ENCODE results near the gene DAZAP1. TPM values are rescaled to one million over a fixed set of nuclear protein-coding genes. Genes with fewer than 3 reads are reported as not detected.

Gene DAZAP1
- total RNA-seq, 1 donor from 2014 or later: 58.0 TPM

DNA sequence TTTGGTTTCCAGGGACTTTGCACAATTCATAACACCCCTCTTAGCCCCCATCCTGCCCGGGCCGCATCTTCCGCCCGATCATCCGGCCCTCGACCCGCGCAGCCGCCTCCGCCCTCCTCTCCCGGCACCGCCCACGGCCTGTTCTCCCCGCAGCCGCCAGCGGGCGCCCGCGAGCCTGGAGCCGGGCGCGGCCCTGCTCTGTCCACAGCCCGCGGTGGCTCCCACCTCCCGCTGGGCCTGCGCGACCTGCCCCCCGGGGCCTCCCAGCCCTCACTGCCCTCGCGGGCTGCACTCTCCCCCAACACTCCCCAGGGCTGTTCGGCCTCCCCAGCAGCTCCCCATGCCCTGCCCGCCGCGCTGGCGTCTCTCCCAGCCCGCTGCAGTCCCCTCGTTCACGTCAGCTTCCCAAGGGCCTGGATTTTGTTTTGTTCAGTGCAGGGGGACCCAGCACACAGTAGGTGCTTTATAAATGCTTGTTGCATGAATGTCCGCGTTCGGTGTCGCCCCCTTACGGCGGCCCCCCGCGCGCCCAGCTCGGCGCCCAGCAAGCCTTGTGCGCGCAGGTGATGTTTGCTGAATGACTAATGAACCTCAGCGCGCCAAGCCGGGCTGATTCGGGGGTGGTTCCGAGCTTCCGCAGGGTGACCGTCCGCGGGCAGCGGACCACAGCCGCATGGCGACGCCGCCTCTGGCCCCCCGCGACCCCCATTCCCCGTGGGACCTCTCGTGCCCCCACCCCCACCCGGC, 38.0 kb downstream of the DAZAP1 start:
- peak; percentile 70 for DNase-seq

DNA sequence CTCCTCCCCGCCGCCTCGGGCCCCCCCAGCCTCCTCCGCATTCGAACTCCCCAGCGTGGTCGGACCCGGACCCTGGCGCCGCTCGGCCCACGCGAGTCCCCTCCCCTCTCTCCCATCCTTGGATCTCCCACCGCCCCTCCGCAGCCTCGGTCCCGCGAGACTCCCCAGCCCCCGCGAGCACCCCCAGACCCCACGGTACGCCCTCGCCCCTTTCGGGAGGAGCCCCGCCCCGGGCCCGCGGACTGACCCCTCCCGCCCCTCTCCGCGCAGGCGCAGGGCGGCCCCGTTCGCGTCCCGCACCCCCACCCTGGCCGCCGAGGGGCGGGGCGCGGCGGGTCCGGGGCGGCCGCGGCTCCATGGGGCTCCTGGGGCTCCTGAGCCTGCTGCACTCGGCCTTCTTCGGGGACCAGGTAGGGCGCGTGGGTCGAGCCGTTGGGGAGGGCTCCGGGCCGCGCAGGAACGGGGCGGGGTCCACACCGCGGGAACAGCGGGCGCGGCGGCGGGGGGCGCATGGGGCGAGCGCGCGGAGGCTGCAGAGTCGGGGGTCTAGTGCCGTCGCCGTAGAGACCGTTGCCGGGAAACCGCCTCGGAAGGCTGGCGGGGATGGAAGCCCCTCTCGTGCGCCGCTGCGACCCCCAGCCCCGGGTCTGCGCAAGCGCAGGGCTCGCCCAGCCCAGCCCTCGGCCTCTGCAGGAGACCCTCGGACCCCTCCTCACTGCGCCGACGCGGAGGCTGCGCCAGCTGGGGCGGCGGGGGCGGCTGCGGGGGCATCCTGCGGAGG, 38.7 kb downstream of the DAZAP1 start:
- DNase-seq: no peak

DNA sequence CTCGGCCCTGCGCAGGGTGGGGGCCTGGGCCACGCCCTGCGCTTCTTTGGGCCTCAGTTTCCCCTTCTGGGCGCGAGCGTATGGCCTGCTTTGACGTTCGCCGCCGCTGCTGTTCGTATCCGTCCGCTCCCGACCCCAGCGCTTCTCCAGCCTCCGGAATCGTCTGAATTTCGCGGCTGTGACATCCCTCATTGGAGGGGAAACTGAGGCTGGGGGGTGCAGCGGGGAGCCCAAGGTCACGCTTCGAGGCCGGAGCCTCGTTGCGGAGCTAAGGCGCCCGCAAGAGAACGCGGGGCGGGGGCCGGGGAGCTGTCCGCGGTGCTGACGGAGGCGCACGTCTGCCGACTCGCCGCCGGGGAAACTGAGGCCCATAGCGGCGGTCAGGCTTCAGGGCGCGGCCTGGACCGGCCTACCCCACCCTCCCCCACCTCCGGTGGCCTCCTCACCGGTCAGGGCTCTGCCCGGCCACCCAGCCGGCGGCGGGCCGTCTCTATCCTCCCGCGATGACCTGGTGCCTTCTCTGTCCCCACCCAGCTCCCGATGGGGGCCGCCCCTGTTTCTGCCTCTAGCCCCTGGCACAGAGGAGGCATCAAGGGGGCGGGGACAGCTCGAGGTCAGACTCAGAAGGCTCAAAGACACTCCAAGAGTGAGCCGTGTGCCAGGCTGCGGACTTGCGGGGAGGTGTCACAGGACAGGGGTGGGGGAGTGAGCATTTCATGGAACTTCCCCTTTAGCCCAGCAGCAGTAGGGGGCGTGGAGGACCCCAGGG, 39.5 kb downstream of the DAZAP1 start:
- peak; percentile 28 for DNase-seq

DNA sequence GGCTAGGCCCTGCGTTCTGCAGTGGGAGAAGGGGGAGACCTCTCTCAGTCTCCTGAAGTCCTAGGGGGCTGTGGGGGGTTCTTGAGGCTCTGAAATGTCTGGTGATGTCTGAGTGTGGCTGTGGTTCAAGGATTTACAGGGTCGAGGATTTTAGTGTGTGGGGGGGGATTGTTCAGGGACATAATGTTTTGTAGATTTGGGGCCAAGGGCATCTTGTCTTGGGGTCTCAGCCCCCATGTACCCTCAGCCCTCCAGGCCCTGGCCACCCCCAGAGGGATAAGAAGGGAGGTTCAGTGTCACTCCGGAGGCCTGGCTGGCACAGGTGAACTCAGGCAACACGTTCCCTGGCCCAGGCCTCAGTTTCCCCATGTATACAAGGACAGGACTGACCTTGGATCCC, 40.1 kb downstream of the DAZAP1 start:
- DNase-seq: no peak

DNA sequence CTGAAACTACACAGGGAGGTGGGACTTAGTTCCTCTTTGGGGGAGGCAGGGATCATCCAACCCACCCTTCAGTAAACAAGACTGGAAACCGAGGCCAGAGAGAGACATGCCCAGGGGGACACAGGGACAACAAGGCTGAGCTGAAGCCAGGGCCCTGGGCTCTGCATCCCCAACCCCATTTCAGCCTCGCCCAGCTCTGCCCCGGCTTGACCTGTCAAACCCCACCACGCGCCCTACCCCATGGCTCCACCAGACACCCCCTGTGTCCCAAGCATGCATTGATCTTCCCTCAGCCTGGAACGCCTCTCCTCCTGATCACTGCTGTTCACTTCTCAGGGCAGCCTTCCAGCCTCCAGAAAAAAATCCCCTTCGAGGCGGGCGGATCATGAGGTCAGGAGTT, 40.6 kb downstream of the DAZAP1 start:
- no peak for DNase-seq

DNA sequence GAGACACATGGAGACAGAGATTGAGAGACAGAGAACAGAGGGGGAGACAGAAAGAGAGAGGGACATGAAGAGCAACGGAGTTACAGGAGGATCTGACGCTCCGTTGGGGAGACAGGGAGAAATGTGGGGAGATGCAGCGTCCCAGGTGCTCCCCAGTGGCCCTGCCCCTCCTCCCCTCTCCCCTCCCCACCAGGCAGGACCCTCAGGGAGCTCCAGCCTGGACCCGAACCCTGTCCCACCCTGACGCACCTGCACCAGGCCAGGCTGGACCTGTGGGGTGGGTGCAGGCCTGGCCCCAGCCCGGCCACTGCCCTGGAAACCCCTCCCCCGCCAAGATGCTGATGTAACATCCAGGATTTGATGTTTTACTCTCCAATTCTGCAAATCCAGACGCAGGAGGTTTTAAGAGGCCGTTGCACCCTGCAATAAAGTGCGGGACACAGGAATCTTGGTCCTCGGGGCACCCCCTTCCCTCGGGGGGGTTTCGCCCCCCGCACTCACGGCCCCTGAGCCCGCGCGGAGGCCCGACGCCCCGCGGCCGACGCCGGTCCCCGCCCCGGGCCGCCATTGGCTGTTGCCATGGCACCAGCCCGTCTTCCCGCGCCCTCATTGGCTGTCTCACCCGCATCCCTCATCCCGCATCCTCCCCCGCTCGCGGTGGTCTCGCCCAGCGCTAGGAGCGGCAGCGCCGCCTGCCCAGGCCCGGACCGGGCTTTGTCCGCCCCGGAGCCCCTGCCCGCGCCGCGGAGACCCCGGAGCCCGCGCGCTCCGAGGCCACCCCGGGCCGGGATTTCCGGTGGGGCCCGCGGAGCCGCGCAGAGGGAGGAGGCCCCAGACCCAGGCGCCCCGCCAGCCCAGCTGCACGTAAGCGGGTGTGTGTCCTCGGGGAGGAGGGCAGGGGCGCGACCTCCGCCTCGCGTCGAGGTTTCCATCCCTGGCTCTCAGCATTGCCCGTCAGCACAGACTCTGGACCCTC, 42.4 kb downstream of the DAZAP1 start, which contains the start of gene APC2:
APC2 (plus strand) TSS at position 655 of the 976 bp plus-strand sequence. CDS start 2,881 bp downstream, outside the sequence.
- peak; percentile 27 for DNase-seq

DNA sequence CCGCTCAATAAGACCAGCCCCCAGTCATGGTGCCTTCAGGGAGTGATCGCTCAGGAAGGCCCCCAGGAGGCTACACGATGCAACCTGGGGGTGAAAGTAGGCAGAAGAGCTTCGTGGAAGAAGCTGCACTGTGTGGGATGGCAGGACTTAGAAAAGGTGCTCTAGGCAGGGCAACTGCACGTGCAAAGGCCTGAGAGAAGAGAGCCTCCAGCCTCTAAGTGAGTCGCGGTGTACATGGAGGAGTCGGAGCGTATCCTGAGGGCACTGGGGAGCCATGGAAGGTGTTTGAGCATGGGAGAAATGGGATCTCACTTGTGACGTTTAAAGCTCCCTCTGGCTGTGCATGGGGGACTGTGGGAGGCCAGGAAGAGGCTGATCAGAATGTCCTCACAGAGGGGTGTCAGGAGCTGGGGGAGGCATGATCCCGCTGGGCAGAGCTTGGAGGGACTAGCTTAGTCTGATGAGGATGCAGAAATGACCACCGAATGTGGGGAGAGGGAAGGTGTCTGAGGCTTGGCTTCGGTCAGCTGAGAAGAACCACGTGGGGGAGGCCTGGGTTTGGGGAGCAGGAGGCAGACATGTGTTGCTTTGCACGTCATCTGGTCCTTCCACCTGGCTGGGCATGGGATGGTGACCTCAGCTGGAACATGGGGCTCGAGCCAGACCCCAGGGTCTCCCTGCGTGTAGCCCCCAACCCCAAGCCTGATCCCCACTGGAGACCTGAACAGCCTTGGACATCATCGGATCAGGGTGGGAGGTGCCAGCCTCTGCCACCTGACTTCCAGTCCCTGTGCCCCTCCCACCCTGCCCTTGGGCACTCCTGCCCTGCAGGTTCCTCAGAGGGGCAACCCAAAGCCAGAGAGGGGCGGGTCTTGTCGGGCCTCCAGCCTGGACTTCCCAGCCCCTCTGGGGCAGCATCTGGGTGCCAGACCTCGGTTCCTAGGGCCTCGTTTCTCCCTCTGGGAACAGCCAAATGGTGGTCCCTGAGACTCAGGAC, 43.6 kb downstream of the DAZAP1 start:
- no peak for DNase-seq

DNA sequence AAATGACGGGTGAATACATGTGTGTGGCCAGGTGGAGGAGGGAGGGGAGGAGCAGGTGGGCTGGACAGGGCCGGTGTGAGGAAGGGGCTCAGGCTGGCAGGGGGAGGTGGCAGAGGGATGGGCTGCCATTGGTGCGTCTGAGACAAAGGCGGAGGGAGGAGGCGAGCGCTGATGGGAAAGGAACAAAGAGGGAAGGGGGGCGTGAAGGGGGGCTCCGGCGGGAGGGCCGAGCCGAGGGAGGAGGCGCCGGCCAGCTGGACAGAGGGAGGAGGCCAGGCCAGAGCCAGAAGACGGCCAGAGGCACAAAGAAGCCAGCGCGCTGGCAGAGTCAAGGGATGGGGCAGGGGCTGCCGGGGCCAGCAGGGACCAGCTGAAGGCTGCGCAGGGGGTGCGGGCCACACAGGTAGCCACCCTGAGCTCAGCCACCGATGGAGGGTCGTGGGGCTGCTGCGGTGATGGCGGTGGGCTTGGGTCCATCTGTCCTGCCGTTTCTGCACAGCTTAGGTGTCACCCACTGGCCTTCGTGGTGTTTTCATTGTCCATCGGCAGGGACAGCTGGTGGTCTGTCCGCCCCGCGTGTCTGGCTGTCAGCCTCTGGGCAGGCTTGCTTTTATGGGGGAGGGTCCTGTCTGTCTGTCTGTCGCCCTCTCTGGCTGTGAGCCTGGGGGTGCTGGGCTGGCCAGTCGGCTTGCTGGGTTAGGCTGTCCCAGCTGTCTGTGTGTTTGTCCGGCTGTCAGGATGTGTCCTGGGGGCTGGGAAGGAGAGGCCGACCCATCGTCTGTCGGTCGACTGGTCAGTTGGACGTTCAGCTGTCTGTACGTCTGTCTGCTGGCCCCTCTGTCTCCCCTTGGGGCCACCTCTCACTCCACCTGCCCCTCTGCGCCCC, 44.8 kb downstream of the DAZAP1 start:
- no peak for DNase-seq

DNA sequence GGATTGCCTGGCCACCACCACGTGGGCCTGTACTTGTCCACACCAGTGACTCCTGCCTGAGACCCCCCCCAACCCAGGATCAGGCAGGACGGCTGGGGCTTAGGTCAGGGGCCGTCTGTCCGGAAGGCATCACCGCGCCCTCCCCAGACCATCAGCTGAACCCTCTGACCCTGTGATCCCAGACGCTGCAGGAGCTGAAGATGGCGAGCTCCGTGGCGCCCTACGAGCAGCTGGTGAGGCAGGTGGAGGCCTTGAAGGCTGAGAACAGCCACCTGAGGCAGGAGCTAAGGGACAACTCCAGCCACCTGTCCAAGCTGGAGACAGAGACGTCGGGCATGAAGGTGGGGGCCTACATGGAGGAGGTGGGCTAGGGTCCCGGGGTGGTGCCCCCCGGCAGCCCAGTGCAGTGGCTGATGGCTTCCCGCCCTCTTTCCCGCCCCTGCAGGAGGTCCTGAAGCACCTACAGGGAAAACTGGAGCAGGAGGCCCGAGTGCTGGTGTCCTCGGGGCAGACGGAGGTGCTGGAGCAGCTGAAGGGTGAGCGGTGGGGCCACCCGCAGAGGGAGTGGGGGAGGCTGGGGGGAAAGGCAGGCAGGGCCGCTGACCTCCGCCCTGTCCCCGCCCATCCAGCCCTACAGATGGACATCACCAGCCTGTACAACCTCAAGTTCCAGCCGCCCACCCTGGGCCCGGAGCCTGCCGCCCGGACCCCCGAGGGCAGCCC, 45.6 kb downstream of the DAZAP1 start:
- DNase-seq: no peak

DNA sequence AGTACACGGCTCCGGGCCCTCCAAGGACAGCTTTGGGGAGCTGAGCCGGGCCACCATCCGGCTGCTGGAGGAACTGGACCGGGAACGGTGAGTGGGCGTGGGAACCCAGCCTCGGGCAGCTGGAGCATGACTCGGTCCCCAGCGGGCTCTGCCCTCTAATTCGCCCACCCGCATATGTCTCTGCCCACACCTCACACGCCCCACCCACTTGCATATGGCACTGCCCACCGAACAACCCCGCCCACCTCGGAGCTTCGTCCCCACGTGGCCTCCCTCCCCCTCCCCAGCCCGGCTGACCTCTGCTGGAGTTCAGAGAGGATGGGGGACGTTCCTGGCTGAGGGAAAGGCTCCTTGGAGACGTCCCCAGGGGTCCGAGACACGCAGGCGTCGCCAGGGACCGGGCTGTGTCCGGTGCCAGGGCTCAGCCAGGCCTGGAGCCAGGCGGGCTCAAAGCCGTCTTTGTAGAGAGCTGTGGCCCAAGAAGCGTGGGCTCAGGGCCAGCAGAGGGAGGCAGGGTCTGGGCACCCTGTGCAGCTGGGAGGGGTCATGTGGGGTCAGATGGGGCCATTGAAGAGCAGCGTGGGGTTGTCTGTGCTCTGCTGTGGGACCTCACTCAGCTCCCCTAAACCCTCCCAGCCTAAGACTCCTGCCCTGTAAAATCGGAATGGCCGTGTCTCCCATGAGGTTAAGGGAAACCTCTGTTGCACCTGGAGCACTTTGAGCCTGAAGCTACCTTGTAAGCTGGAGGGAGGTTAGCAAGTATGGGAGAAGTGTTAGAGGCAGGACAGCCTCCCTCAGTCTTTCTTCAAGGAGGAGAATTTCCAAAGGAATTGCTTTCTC, 46.4 kb downstream of the DAZAP1 start:
- peak; percentile 31 for DNase-seq

DNA sequence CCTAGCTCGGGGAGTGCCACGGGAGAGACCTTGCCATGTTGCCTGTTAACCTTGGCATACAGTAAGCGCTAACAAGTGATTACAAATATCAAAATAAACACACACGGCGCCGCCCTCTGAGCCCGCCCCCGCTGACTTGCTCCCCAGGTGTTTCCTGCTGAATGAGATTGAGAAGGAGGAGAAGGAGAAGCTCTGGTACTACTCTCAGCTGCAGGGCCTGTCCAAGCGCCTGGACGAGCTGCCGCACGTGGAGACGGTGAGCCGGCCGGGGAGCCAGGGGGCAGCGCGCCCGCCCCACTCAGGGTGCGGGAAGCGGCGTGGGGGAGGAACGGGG, 47.6 kb downstream of the DAZAP1 start:
- peak; percentile 84 for DNase-seq

DNA sequence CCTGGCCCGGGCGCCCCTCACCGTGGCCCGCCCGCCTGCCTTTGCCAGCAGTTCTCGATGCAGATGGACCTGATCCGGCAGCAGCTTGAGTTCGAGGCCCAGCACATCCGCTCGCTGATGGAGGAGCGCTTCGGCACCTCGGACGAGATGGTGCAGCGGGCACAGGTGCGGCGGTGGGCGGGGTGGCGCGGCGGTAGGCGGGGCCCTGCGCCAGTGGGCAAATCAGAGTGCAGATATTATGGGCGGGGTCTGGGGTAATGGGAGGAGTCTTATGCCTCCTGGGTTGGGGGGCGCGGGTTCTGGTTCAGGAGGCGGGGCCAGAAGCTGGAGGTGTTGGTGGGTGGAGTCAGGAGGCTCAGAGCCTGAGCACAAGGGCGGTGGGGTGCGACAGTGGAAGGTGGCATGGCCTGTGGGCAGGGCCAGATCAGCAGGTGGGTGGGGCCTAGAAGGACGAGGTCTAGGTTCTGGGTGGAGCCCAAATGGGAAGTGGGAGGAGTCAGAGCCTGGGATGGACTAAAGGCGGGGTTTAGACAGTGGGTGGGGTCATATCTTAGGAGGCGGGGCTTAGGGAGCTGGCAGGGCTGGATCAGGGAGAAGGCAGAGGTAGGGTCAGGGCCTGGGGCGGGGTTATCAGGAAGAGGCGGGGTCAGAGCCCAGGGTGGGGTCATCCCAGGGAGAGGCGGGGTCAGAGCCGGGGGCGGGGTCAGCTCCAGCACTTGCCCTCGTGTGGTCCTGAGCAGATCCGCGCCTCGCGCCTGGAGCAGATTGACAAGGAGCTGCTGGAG, 48.1 kb downstream of the DAZAP1 start:
- DNase-seq: peak; percentile 60

DNA sequence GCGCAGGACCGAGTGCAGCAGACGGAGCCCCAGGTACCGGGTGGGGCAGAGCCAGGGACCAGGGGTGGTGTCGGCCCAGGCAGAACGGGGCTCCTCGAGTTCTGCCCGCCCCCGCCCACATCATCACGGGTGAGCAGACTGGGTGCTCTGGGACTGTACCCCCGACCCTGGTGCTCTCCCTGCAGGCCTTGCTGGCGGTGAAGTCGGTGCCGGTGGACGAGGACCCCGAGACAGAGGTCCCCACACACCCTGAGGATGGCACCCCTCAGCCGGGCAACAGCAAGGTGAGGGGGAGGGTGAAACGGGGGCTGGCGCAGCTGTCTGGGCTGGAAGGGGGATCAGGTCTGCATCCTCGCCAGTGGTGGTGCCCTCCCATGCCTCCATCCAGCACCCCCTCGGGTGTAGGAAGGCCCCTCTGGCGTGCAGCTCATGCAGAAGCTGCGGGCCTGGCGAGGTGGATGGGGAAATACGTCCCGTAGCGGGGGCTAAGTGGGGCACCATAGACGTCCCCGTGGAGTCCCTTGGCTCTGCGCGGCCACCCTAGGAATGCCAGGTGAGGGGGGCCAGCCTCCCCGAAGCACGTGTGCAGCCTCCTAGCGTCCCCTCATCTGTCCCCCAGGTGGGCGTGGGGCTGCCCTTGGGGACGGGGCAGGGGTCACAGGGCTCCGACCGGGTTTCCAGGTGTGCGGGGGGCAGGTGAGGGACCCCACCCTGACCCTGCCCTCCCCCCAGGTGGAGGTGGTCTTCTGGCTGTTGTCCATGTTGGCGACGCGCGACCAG, 48.9 kb downstream of the DAZAP1 start:
- DNase-seq: no peak

DNA sequence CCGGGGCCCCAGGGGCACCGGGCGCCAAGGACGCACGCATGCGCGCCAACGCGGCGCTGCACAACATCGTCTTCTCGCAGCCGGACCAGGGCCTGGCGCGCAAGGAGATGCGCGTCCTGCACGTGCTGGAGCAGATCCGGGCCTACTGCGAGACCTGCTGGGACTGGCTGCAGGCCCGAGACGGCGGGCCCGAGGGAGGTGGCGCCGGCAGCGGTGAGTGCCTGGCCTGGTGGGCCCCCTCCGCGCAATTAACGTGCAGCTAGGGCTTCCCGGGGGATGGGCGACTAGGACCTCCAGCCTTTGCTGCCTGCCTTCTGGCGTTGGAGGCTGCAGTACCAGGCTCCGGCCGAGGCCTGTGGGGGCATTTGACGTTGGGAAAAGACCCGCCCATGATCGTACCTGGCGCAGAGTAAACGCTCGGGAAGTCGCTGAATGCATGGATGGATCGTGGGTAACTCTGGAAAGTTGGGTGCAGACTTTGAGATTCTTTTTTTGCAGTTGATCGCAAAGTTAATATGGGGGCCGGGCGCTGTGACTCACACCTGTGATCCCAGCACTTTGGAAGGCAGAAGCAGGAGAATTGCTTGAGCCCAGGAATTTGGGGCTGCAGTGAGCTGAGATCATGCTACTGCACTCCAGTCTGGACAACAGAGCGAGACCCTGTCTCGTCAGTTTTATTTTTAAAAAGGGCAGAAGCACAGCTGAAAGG, 49.8 kb downstream of the DAZAP1 start:
- no peak for DNase-seq

DNA sequence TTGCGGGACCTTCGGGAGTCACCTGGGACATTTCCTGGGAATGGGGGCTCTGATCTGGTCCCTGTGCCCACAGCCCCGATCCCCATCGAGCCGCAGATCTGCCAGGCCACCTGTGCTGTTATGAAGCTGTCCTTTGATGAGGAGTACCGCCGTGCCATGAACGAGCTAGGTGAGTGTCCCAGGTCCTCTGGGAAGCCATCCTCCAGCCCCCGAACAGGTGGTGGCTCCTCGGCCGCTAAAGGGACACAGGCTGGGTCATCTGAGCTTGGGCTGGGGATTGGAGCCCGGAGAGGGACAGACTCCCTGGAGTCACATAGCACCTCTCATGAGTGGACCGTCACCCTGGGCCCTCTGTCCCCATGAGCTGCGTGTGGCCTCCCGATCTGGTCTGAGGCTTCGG, 50.5 kb downstream of the DAZAP1 start:
- DNase-seq: no peak

DNA sequence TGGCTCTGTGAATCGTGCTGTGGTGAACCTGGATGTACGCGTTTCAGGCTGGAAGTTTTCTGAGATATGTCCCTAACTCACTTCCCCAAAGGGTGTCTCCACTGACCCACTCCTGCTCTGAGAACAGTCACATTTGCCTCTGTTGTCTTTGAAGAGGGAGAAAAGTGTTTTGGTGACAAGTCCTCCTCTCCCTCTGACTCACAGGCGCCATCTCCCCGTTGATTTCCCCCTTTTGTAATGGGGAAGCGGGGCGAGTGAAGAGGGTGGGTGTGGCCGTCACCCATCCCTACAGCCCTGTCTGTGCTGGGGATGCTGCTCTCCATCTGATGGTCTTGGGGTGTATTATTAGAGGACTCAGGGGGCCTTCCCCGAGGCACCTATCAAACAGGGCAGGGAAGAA, 52.1 kb downstream of the DAZAP1 start:
- DNase-seq: no peak
